Activated naive CD4-positive, alpha-beta T cell treated with anti-CD3 and anti-CD28 coated beads for 36 hours (primary cell): Measurements from ENCODE around the gene LRP4. TPM values are rescaled to one million over a fixed set of nuclear protein-coding genes. Genes with fewer than 3 reads are reported as not detected.

Experiments used
- CTCF ChIA-PET: fragments of 350-600 bp; sonication (Branson Sonifier 250); formaldehyde crosslinking; loops from one replicate; lab custom pipeline; 2021; ENCODE audit warnings: antibody characterized with exemption; lab: Charles Lee
- DNase-seq: peaks from one replicate; pipeline ENCODE4 v3.0.0-alpha.2; 2020
- H3K27ac Mint-ChIP-seq: one replicate; pipeline ENCODE4 v1.8.0; 2021; ENCODE audit warnings: mild to moderate bottlenecking, mixed read lengths
- H3K27me3 Mint-ChIP-seq: one replicate; pipeline ENCODE4 v1.8.0; 2021; ENCODE audit warnings: low read depth, mixed read lengths
- H3K36me3 Mint-ChIP-seq: one replicate; pipeline ENCODE4 v1.8.0; 2021; ENCODE audit warnings: low read depth, mixed read lengths
- H3K4me1 Mint-ChIP-seq: one replicate; pipeline ENCODE4 v1.8.0; 2021; ENCODE audit warnings: low read depth, mixed read lengths
- H3K4me3 Mint-ChIP-seq: one replicate; pipeline ENCODE4 v1.8.0; 2021; ENCODE audit warnings: mild to moderate bottlenecking, moderate library complexity, mixed read lengths
- H3K9me3 Mint-ChIP-seq: one replicate; pipeline ENCODE4 v1.8.0; 2021; ENCODE audit warnings: mixed read lengths
- intact Hi-C: fragments of 100-400 bp; cut with micrococcal nuclease; formaldehyde crosslinking; loops from one replicate; pipeline ENCODE4 v1.15.1; 2023
- total RNA-seq, 2 experiments: library from RNA; stranded (reverse); gene quantifications; one replicate each; pipeline ENCODE4 v1.2.3, GENCODE V29; 2021

LRP4 gene
- total RNA-seq, 2 experiments from 2014 or later = 0.32 to 0.52 TPM

DNA sequence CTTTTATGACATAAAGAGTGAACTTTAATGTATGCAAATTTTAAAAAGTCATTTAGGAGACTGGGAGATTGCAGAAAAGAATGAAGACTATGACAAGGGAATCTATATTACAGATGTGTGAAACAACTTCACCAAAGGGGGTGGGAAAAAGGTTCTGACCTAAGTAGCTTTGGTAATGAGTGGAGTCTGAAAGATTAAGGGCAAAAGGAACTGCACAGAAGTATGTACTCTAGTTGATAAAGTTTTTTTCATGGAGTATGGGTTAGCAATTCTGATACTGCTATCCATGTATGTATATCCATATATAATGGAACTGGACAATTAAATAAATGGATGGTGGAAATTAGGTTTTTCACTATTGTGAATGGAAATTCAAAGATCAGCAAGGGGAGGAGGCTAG, 81.5 kb downstream of the LRP4 start:
- H3K9me3 Mint-ChIP-seq = no peaks in the 10 kb centered on the region
- no peaks in the 10 kb centered on the region for H3K27me3 Mint-ChIP-seq
- DNase-seq = no peak
- H3K27ac Mint-ChIP-seq = no peak overlapping the region
- CTCF ChIA-PET = no interaction called here
- peaks cover 10% of the 10 kb centered on the region for H3K36me3 Mint-ChIP-seq
- H3K4me3 Mint-ChIP-seq = no peak overlapping the region
- peaks cover 21% of the 10 kb centered on the region for H3K4me1 Mint-ChIP-seq
- intact Hi-C loops = loop anchor here (1.0 kb wide), 1 partner anchor 32 kb away; no protein-coding TSS in a partner anchor

- H3K4me1 Mint-ChIP-seq = peaks cover 21% of the 10 kb centered on the region
- H3K36me3 Mint-ChIP-seq = peaks cover 7% of the 10 kb centered on the region
- H3K4me3 Mint-ChIP-seq = no peak overlapping the region
- H3K9me3 Mint-ChIP-seq = no peaks in the 10 kb centered on the region
- CTCF ChIA-PET = no interaction called here
- no peak overlapping the region for H3K27ac Mint-ChIP-seq
- intact Hi-C loops = loop anchor here (1.0 kb wide), 1 partner anchor 31 kb away; no protein-coding TSS in a partner anchor
- H3K27me3 Mint-ChIP-seq = no peaks in the 10 kb centered on the region
- DNase-seq = no peak
These were observed 81.9 kb downstream of the LRP4 start for GRCh38 chr11:46836431-46836830.

- H3K27me3 Mint-ChIP-seq = no peaks in the 10 kb centered on the region
- H3K4me3 Mint-ChIP-seq = no peak overlapping the region
- CTCF ChIA-PET = no interaction called here
- no peaks in the 10 kb centered on the region for H3K9me3 Mint-ChIP-seq
- intact Hi-C loops = loop anchor here (1.0 kb wide), 1 partner anchor 31 kb away; no protein-coding TSS in a partner anchor
- no peak overlapping the region for H3K27ac Mint-ChIP-seq
- DNase-seq = no peak
- peaks cover 7% of the 10 kb centered on the region for H3K36me3 Mint-ChIP-seq
- H3K4me1 Mint-ChIP-seq = peaks cover 19% of the 10 kb centered on the region
These were observed 82.5 kb downstream of the LRP4 start for GRCh38 chr11:46835897-46836296.

DNA sequence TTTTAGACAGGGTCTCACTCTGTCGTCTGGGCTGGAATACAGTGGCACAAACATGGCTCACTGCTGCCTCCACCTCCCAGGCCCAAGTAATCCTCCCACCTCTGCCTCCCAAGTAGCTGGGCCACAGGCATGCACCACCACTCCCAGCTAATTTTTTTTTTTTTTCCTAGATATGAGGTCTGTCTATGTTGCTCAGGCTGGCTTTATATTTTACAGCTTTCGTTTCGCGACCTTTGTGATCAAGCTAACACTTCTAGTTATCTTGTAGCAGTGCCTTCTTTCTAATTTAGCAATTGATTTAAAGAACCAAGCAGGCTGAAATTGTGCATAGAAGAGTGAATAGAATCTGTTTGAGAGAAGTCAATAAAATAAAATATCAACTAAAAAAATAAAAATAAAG, 83.5 kb downstream of the LRP4 start:
- intact Hi-C loops = no loop called here

DNA sequence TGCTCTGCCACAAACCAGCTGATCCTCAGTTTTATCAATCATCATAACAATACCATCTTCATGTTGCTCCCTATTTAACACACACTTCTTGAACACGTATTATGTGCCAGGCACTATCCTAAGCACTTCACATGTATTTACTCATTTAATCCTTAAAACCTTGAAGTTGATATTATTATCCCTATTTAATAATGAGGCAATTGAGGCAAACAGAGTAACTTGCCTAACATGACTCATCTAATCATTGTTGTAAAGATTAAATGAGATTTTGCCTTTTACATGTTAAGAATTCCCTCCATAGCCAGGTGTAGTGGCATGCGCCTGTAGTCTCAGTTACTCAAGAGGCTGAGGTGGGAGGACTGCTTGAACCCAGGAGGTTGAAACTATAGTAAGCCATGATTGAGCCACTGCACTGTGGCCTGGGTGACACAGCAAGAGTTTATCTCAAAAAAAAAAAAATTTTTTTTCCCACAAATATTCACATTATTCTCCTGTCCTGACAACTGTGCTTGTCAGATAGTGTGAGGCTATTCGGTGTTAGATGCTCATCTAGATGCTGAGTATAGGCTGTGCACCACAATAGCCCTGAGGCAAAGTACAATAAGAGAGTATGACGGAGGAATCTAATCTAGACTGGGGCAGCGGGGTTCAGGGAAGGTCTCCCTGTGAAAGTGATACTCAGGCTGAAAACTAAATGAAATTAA, 85.7 kb downstream of the LRP4 start:
- Mint-ChIP-seq H3K27me3 (no peaks in the 10 kb centered on the region), H3K27ac (no peak overlapping the region), H3K4me1 (peaks cover 15% of the 10 kb centered on the region), H3K4me3 (no peak overlapping the region), H3K9me3 (no peaks in the 10 kb centered on the region), H3K36me3 (peaks cover 5% of the 10 kb centered on the region)
- CTCF ChIA-PET = no interaction called here
- intact Hi-C loops = no loop called here
- no peak for DNase-seq

More for the DNA sequence above, 83.5 kb downstream of the LRP4 start:
- CTCF ChIA-PET = interaction anchor here (0.6 kb wide), 1 partner anchor 85 kb away, joined by 3 read pairs; no protein-coding TSS in a partner anchor
- no peak overlapping the region for H3K27ac Mint-ChIP-seq
- DNase-seq = no peak
- peaks cover 20% of the 10 kb centered on the region for H3K4me1 Mint-ChIP-seq
- no peak overlapping the region for H3K4me3 Mint-ChIP-seq
- no peaks in the 10 kb centered on the region for H3K27me3 Mint-ChIP-seq
- no peaks in the 10 kb centered on the region for H3K9me3 Mint-ChIP-seq
- peaks cover 5% of the 10 kb centered on the region for H3K36me3 Mint-ChIP-seq

- Mint-ChIP-seq H3K4me1 (peaks cover 25% of the 10 kb centered on the region), H3K9me3 (no peaks in the 10 kb centered on the region), H3K27me3 (no peaks in the 10 kb centered on the region), H3K36me3 (peaks cover 3% of the 10 kb centered on the region), H3K27ac (no peak overlapping the region), H3K4me3 (no peak overlapping the region)
- CTCF ChIA-PET = no interaction called here
- DNase-seq = no peak
- intact Hi-C loops = loop anchor here (2.0 kb wide), 2 partner anchors 19 kb away; partner anchors contain the start of gene CKAP5
These were observed 90.4 kb downstream of the LRP4 start for GRCh38 chr11:46827995-46828394.

- H3K9me3 Mint-ChIP-seq = no peaks in the 10 kb centered on the region
- CTCF ChIA-PET = interaction anchor here (0.5 to 1.2 kb wide), 3 partner anchors 14 to 1027 kb away, joined by 3 to 5 read pairs (median 4); no protein-coding TSS in a partner anchor
These were observed 91.9 kb downstream of the LRP4 start for GRCh38 chr11:46826310-46827044.

DNA sequence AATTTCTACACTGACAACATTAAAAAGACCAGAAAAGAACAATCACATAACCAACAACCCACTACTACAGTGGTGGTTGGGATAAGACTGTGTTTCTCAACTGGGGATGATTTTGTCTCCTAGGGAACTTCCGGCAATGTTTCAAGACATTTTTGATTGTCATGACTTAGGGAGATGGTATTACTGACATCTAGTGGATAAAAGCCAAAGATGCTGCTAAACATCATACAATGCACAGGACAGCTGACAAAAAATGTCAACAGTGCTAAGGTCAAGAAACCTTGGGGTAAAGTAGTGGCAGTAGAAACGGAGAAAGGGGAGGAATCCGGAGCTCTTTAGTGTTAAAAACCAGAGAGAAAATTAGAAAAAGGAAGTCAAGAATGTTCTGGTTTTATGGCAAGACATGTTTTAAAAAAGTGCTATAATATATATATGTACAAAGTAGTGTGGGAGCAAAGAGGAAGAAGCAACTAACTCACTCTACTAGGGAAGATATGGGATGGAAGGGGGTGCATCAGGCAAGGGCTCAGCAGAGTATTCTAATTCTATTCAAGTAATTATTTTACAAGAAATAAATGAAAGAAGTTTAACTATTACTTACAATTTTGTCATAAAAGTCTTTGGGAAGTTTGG, 109.4 kb downstream of the LRP4 start:
- intact Hi-C loops = loop anchor here (2.0 kb wide), 1 partner anchor 18 kb away; no protein-coding TSS in a partner anchor
- Mint-ChIP-seq H3K9me3 (no peaks in the 10 kb centered on the region), H3K4me1 (peaks cover 4% of the 10 kb centered on the region), H3K27ac (no peak overlapping the region), H3K36me3 (peaks cover 39% of the 10 kb centered on the region), H3K4me3 (no peak overlapping the region), H3K27me3 (no peaks in the 10 kb centered on the region)
- CTCF ChIA-PET = no interaction called here
- DNase-seq = no peak

More at GRCh38 chr11:46826310-46827044, 91.9 kb downstream of the LRP4 start:
- Mint-ChIP-seq H3K27me3 (no peaks in the 10 kb centered on the region), H3K4me1 (peaks cover 24% of the 10 kb centered on the region), H3K27ac (no peak overlapping the region), H3K36me3 (peaks cover 3% of the 10 kb centered on the region), H3K4me3 (peak overlapping the region; percentile 60)
- intact Hi-C loops = loop anchor here (2.0 kb wide), 2 partner anchors 18 to 20 kb away; partner anchors contain the start of gene CKAP5
- peak; percentile 66 for DNase-seq

Other genes starting within 250 kb of the LRP4 start
- gene ARHGAP1, start 217.9 kb downstream of the LRP4 start, total RNA-seq = 10 to 100 TPM; 31.2 to 32.6 TPM
- 1 to 10 TPM; 7.3 to 7.6 TPM for gene ZNF408, start 217.5 kb downstream of the LRP4 start, total RNA-seq
- gene F2, start 199.3 kb downstream of the LRP4 start, total RNA-seq = not detected
- 100 to 1,000 TPM; 205 to 216 TPM for gene CKAP5, start 72.3 kb downstream of the LRP4 start, total RNA-seq
- 10 to 100 TPM; 14.0 TPM for gene CSTPP1, start 18.2 kb upstream of the LRP4 start, total RNA-seq